ENCODE data around the gene CRYGD. TPM values are rescaled to one million over a fixed set of nuclear protein-coding genes. Genes with fewer than 3 reads are reported as not detected.

CRYGD gene
- total and polyA plus RNA-seq, 2 of the 13 experiments (the other 11 are each of a cell fraction or from before 2014, with no cell fraction given): not detected

DNA sequence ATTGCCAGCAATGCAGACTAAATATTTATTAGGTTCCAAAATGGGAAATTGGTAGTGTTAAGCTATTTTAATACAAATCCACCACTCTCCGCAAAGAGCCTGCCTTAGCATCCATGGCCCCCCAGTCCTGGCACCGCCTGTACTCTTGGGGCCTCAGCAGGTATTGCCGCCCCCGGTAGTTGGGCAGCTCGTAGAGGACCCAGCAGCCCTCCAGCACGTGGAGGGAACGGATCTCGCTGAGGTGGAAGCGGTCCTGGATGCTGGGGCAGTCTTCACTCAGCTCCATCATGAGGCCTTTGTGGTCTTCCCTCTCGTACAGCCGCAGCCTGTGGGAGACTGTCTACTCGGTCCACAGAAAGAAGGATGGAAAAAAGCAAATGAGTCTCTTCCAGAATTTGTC lies 3.8 kb upstream of the CRYGD start:
- ChIA-PET CTCF (ENCODE audit: low intra/inter-chr PET ratio, low total read pairs) (no interaction called here), POLR2A (no interaction called here)
- in situ Hi-C loops (cut with HindIII; ENCODE audit: extremely low pct_ligation_motif_present, low pct_unique_long_range_greater_than_20kb): no loop called here
- BruUV-seq (replicated peaks): no TSS peak
- H3K36me3 ChIP-seq (replicated peaks in 1 of 2; ENCODE audit: control insufficient read depth in 1 of 2, insufficient read depth in 2 of 2, low read length in 2 of 2): no peaks in the 10 kb centered on the region
- H3K4me1 ChIP-seq (ENCODE audit: insufficient read depth, low read length): peaks cover 28% of the 10 kb centered on the region
- no peak overlapping the region for H3K4me2 ChIP-seq (ENCODE audit: low read depth, low read length)
- no peak for DNase-seq (ENCODE audit: low spot score)
- H3K79me2 ChIP-seq (ENCODE audit: insufficient read depth, low read length): no peaks in the 10 kb centered on the region
- TF ChIP-seq EP300 (IDR thresholded peaks at IDR 0.05; ENCODE audit: low read depth in 2 of 2, low read length in 2 of 2) (no peak), EP300 (CRISPR knock-in tag; IDR thresholded peaks at IDR 0.05; ENCODE audit: borderline replicate concordance) (no peak), HDAC2 (CRISPR knock-in tag; IDR thresholded peaks at IDR 0.05) (no peak), CBFB (CRISPR knock-in tag; IDR thresholded peaks at IDR 0.05) (no peak)
- H4K20me1 ChIP-seq (ENCODE audit: insufficient read depth, low read length): no peaks in the 10 kb centered on the region
- no peak for ATAC-seq
- no peak overlapping the region for H3K4me3 ChIP-seq (replicated peaks in 1 of 3; ENCODE audit: insufficient read depth in 1 of 3, low read depth in 2 of 3, low read length in 3 of 3)
- no peak overlapping the region for H2AFZ ChIP-seq (ENCODE audit: low read length)
- WGBS (ENCODE audit: low lambda C conversion rate): 86% methylated on average over 12 of the region's 12 CpGs
- no peaks in the 10 kb centered on the region for H3K9me3 ChIP-seq (ENCODE audit: low read length)
- H3K9ac ChIP-seq (ENCODE audit: insufficient read depth, low read depth, low read length): no peak overlapping the region
- H3K27ac ChIP-seq (ENCODE audit: extremely low read length, insufficient read depth, low read length): no peak overlapping the region
- FAIRE-seq: no peak
- intact Hi-C loops (cut with micrococcal nuclease; ENCODE audit: unreplicated experiment): no loop called here
- no peaks in the 10 kb centered on the region for H3K27me3 ChIP-seq (ENCODE audit: control insufficient read depth in 1 of 2, insufficient read depth in 2 of 2, low read length in 2 of 2)

DNA sequence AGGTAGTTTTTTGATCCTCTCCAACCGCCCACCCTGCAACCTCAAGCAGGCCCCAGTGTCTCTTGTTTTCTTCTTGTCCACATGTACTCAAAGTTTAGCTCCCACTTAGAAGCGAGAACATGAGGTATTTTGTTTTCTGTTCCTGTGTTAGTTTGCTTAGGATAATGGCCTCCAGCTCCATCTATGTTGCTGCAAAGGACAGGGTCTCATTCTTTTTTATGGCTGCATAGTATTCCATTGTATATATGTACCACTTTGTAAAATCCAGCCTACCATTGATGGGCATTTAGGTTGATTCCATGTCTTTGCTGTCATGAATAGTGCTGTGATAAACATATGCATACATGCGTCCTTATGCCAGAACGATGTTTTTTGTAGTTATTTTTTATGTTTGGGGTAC lies 2.8 kb upstream of the CRYGD start:
- Histone ChIP-seq H3K27ac (ENCODE audit: extremely low read length, insufficient read depth, low read length) (no peak overlapping the region), H3K4me2 (ENCODE audit: low read depth, low read length) (no peak overlapping the region), H3K4me1 (ENCODE audit: insufficient read depth, low read length) (peaks cover 28% of the 10 kb centered on the region), H3K36me3 (replicated peaks in 1 of 2; ENCODE audit: control insufficient read depth in 1 of 2, insufficient read depth in 2 of 2, low read length in 2 of 2) (no peaks in the 10 kb centered on the region), H3K27me3 (ENCODE audit: control insufficient read depth in 1 of 2, insufficient read depth in 2 of 2, low read length in 2 of 2) (no peaks in the 10 kb centered on the region), H4K20me1 (ENCODE audit: insufficient read depth, low read length) (no peaks in the 10 kb centered on the region), H3K9ac (ENCODE audit: insufficient read depth, low read depth, low read length) (no peak overlapping the region), H3K9me3 (ENCODE audit: low read length) (no peaks in the 10 kb centered on the region), H2AFZ (ENCODE audit: low read length) (no peak overlapping the region), H3K4me3 (replicated peaks in 1 of 3; ENCODE audit: insufficient read depth in 1 of 3, low read depth in 2 of 3, low read length in 3 of 3) (no peak overlapping the region), H3K79me2 (ENCODE audit: insufficient read depth, low read length) (no peaks in the 10 kb centered on the region)
- ATAC-seq: no peak
- POLR2A ChIA-PET: no interaction called here
- no peak for FAIRE-seq
- in situ Hi-C loops (cut with HindIII; ENCODE audit: extremely low pct_ligation_motif_present, low pct_unique_long_range_greater_than_20kb) (no loop called here), intact Hi-C loops (cut with micrococcal nuclease; ENCODE audit: unreplicated experiment) (no loop called here)
- BruUV-seq (replicated peaks): no TSS peak
- CTCF ChIA-PET (ENCODE audit: low intra/inter-chr PET ratio, low total read pairs): no interaction called here
- no peak for DNase-seq (ENCODE audit: low spot score)
- WGBS (ENCODE audit: low lambda C conversion rate): 79% methylated on average over 4 of the region's 4 CpGs
- no peak for TF ChIP-seq MATR3 (CRISPR knock-in tag; IDR thresholded peaks at IDR 0.05)
- TF ChIP-seq, protein P1, sequence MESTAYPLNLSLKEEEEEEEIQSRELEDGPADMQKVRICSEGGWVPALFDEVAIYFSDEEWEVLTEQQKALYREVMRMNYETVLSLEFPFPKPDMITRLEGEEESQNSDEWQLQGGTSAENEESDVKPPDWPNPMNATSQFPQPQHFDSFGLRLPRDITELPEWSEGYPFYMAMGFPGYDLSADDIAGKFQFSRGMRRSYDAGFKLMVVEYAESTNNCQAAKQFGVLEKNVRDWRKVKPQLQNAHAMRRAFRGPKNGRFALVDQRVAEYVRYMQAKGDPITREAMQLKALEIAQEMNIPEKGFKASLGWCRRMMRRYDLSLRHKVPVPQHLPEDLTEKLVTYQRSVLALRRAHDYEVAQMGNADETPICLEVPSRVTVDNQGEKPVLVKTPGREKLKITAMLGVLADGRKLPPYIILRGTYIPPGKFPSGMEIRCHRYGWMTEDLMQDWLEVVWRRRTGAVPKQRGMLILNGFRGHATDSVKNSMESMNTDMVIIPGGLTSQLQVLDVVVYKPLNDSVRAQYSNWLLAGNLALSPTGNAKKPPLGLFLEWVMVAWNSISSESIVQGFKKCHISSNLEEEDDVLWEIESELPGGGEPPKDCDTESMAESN (CRISPR knock-in tag; conservative IDR thresholded peaks at IDR 0.05): no peak
- TF ChIP-seq, protein P2, sequence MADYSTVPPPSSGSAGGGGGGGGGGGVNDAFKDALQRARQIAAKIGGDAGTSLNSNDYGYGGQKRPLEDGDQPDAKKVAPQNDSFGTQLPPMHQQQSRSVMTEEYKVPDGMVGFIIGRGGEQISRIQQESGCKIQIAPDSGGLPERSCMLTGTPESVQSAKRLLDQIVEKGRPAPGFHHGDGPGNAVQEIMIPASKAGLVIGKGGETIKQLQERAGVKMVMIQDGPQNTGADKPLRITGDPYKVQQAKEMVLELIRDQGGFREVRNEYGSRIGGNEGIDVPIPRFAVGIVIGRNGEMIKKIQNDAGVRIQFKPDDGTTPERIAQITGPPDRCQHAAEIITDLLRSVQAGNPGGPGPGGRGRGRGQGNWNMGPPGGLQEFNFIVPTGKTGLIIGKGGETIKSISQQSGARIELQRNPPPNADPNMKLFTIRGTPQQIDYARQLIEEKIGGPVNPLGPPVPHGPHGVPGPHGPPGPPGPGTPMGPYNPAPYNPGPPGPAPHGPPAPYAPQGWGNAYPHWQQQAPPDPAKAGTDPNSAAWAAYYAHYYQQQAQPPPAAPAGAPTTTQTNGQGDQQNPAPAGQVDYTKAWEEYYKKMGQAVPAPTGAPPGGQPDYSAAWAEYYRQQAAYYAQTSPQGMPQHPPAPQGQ (CRISPR knock-in tag; IDR thresholded peaks at IDR 0.05; ENCODE audit: borderline replicate concordance): no peak
- TF ChIP-seq ZNF224 (CRISPR knock-in tag; IDR thresholded peaks at IDR 0.05): no peak
- TF ChIP-seq, protein P3, sequence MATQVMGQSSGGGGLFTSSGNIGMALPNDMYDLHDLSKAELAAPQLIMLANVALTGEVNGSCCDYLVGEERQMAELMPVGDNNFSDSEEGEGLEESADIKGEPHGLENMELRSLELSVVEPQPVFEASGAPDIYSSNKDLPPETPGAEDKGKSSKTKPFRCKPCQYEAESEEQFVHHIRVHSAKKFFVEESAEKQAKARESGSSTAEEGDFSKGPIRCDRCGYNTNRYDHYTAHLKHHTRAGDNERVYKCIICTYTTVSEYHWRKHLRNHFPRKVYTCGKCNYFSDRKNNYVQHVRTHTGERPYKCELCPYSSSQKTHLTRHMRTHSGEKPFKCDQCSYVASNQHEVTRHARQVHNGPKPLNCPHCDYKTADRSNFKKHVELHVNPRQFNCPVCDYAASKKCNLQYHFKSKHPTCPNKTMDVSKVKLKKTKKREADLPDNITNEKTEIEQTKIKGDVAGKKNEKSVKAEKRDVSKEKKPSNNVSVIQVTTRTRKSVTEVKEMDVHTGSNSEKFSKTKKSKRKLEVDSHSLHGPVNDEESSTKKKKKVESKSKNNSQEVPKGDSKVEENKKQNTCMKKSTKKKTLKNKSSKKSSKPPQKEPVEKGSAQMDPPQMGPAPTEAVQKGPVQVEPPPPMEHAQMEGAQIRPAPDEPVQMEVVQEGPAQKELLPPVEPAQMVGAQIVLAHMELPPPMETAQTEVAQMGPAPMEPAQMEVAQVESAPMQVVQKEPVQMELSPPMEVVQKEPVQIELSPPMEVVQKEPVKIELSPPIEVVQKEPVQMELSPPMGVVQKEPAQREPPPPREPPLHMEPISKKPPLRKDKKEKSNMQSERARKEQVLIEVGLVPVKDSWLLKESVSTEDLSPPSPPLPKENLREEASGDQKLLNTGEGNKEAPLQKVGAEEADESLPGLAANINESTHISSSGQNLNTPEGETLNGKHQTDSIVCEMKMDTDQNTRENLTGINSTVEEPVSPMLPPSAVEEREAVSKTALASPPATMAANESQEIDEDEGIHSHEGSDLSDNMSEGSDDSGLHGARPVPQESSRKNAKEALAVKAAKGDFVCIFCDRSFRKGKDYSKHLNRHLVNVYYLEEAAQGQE (IDR thresholded peaks at IDR 0.05; ENCODE audit: borderline replicate concordance in 1 of 2, low read depth in 1 of 2, low read length in 2 of 2): no peak

Measured in HepG2 (cell line).